Panc1 (cell line): ENCODE measurements around the gene ITGA3. TPM values are rescaled to one million over a fixed set of nuclear protein-coding genes. Genes with fewer than 3 reads are reported as not detected.

ENCODE experiments used
- ATAC-seq: fragments of 200-7000 bp; cut with Tn5 transposase; 2 replicates; pipeline ENCODE4 v1.9.1; 2020; ENCODE audit warnings: mild to moderate bottlenecking, moderate library complexity
- BruUV-seq: library from RNA; stranded (reverse); fragments of 400-500 nt; replicated peaks from 2 replicates; lab custom pipeline; 2021; lab: Mats Ljungman, UMichigan
- CTCF ChIA-PET: fragments of 300-600 bp; sonication (Branson Sonifier 250); formaldehyde crosslinking; loops from one replicate; lab custom pipeline; 2022; ENCODE audit warnings: antibody characterized with exemption; lab: Charles Lee
- POLR2A ChIA-PET: fragments of 300-600 bp; sonication (Branson Sonifier 250); formaldehyde crosslinking; loops from one replicate; lab custom pipeline; 2022; ENCODE audit warnings: antibody characterized with exemption; lab: Charles Lee
- DNase-seq: peaks from one replicate; pipeline ENCODE4 v3.0.0-alpha.2; 2010; ENCODE audit warnings: low read depth, low spot score
- H3K27ac ChIP-seq: 2 replicates; pipeline ENCODE4 v1.5.1; 2011; ENCODE audit warnings: mild to moderate bottlenecking, low read length, inconsistent platforms
- H3K27me3 ChIP-seq: fragments of 200-500 bp; sonication (Bioruptor generic); 2 replicates; pipeline ENCODE4 v1.6.0; 2014; ENCODE audit warnings: low read length, inconsistent platforms; ENCODE audit not compliant: control insufficient read depth, insufficient read depth
- H3K36me3 ChIP-seq: fragments of 200-500 bp; sonication (Bioruptor generic); 2 replicates; pipeline ENCODE4 v1.5.1; 2014; ENCODE audit warnings: inconsistent platforms, mild to moderate bottlenecking, low read length, moderate library complexity; ENCODE audit not compliant: control insufficient read depth, insufficient read depth
- H3K4me1 ChIP-seq: 2 replicates; pipeline ENCODE4 v1.5.1; 2011; ENCODE audit warnings: inconsistent platforms, mild to moderate bottlenecking, low read length, moderate library complexity; ENCODE audit not compliant: control insufficient read depth, insufficient read depth
- H3K4me3 ChIP-seq, 2 experiments: 2 replicates each; pipeline ENCODE4 v1.5.1; 2011 to 2012; ENCODE audit warnings: low read depth in 2 of 2, low read length in 2 of 2, mild to moderate bottlenecking in 2 of 2, inconsistent platforms in 1 of 2, moderate library complexity in 1 of 2
- H3K9me3 ChIP-seq: fragments of 200-500 bp; sonication (Bioruptor generic); 2 replicates; pipeline ENCODE4 v1.5.1; 2014; ENCODE audit warnings: low read depth, mild to moderate bottlenecking, inconsistent platforms, low read length, moderate library complexity; ENCODE audit not compliant: control insufficient read depth, insufficient read depth
- CTCF ChIP-seq: fragments of 450-650 bp; IDR thresholded peaks from 2 replicates; pipeline ENCODE4 v1.5.1; 2017; ENCODE audit warnings: mild to moderate bottlenecking
- POLR2AphosphoS5 ChIP-seq: IDR thresholded peaks from 2 replicates; pipeline ENCODE4 v1.6.1; 2012; ENCODE audit warnings: mild to moderate bottlenecking, low read depth, low read length, moderate library complexity
- REST ChIP-seq, 2 experiments: IDR thresholded peaks; 2 replicates each; pipeline ENCODE4 v1.6.1; 2011 to 2012; ENCODE audit warnings: low read depth in 2 of 2, control low read depth in 1 of 2, low read length in 1 of 2, mild to moderate bottlenecking in 1 of 2, moderate library complexity in 1 of 2; ENCODE audit not compliant: insufficient read depth in 1 of 2
- SIN3A ChIP-seq: IDR thresholded peaks from 2 replicates; pipeline ENCODE4 v1.6.1; 2012; ENCODE audit warnings: low read depth, mild to moderate bottlenecking, low read length, moderate library complexity, borderline replicate concordance; ENCODE audit not compliant: insufficient read depth
- TCF7L2 ChIP-seq: IDR thresholded peaks from 2 replicates; pipeline ENCODE4 v1.6.1; 2011; ENCODE audit warnings: mild to moderate bottlenecking, low read depth, low read length, inconsistent platforms
- in situ Hi-C: cut with HindIII; loops from 2 replicates; pipeline ENCODE4 v1.10.0; 2016; ENCODE audit warnings: low sequenced_read_pairs, low pct_unique_long_range_greater_than_20kb
- intact Hi-C: fragments of 100-400 bp; cut with micrococcal nuclease; formaldehyde crosslinking; loops from one replicate; pipeline ENCODE4 v1.10.0; 2022; ENCODE audit not compliant: unreplicated experiment
- total RNA-seq: library from RNA; stranded (reverse); gene quantifications from one replicate; pipeline ENCODE4 v1.2.1, GENCODE V29; 2021; ENCODE audit not compliant: unreplicated experiment

ITGA3 gene
- total RNA-seq, 1 experiment from 2014 or later = 439 TPM

- BruUV-seq = no TSS peak
- Histone ChIP-seq H3K27me3 (no peaks in the 10 kb centered on the region), H3K4me3 (no peak overlapping the region), H3K27ac (no peak overlapping the region), H3K36me3 (peaks cover 14% of the 10 kb centered on the region), H3K9me3 (no peaks in the 10 kb centered on the region), H3K4me1 (no peaks in the 10 kb centered on the region)
- ChIA-PET POLR2A (no interaction called here), CTCF (no interaction called here)
- intact Hi-C loops = no loop called here
- TF ChIP-seq CTCF = no peak
- TF ChIP-seq POLR2AphosphoS5 = no peak
- TF ChIP-seq TCF7L2 = no peak
- no peak for TF ChIP-seq SIN3A
- no peak for TF ChIP-seq REST (IDR thresholded peaks at IDR 0.05; ENCODE audit: insufficient read depth in 1 of 2, low read depth in 2 of 2, low read length in 1 of 2)
- DNase-seq = no peak
- ATAC-seq = no peak
- in situ Hi-C loops = no loop called here
These were observed 25.8 kb downstream of the ITGA3 start for GRCh38 chr17:50081757-50082156.

GRCh38 chr17:50087246-50087911, 31.5 kb downstream of the ITGA3 start:
- Histone ChIP-seq H3K27ac (no peak overlapping the region; the same call in 1 of the 2 replicates), H3K36me3 (peaks cover 14% of the 10 kb centered on the region), H3K4me3 (no peak overlapping the region), H3K27me3 (no peaks in the 10 kb centered on the region), H3K9me3 (no peaks in the 10 kb centered on the region), H3K4me1 (peaks cover 14% of the 10 kb centered on the region; the same call in 1 of the 2 replicates)
- peak; percentile 78 for ATAC-seq
- ChIA-PET CTCF (interaction anchor here (0.6 to 1.4 kb wide), 3 partner anchors 23 to 89 kb away, joined by 4 to 5 read pairs (median 4); no protein-coding TSS in a partner anchor), POLR2A (interaction anchor here (0.8 kb wide), 1 partner anchor 61 kb away, joined by 4 read pairs; no protein-coding TSS in a partner anchor)
- BruUV-seq = no TSS peak
- DNase-seq = no peak
- intact Hi-C loops (loop anchor here (1.0 kb wide), 1 partner anchor 60 kb away; no protein-coding TSS in a partner anchor), in situ Hi-C loops (no loop called here)
- TF ChIP-seq SIN3A = 0 out of 2 replicates have a peak, but pooled peaks have one; percentile 33
- no peak for TF ChIP-seq REST (IDR thresholded peaks at IDR 0.05; ENCODE audit: insufficient read depth in 1 of 2, low read depth in 2 of 2, low read length in 1 of 2)
- TF ChIP-seq TCF7L2 = no peak
- peak; percentile 96 for TF ChIP-seq CTCF
- TF ChIP-seq POLR2AphosphoS5 = 0 out of 2 replicates have a peak, but pooled peaks have one; percentile 14
